Liver (tissue), 3 donors: Measurements from ENCODE around the gene ZP4.

ENCODE experiments used
- GABPA ChIP-seq, 2 donors: IDR thresholded peaks in 1 of 2; conservative IDR thresholded peaks in 1 of 2; 2 replicates each; pipeline ENCODE4 v1.6.1; 2016; ENCODE audit warnings: antibody characterized with exemption in 2 of 2, mild to moderate bottlenecking in 1 of 2, moderate library complexity in 1 of 2
- HNF4A ChIP-seq, 2 donors: conservative IDR thresholded peaks; 2 replicates each; pipeline ENCODE4 v1.6.1; 2016; ENCODE audit warnings: antibody characterized with exemption in 2 of 2, mild to moderate bottlenecking in 2 of 2
- JUND ChIP-seq, 2 donors: IDR thresholded peaks; 2 replicates each; pipeline ENCODE4 v1.6.1; 2016; ENCODE audit warnings: antibody characterized with exemption in 2 of 2
- RAD21 ChIP-seq, 2 donors: IDR thresholded peaks; 2 replicates each; pipeline ENCODE4 v1.6.1; 2016; ENCODE audit warnings: antibody characterized with exemption in 2 of 2, mild to moderate bottlenecking in 2 of 2
- SP1 ChIP-seq: IDR thresholded peaks from 2 replicates; pipeline ENCODE4 v1.6.1; 2018; ENCODE audit warnings: antibody characterized with exemption, mild to moderate bottlenecking
- TAF1 ChIP-seq: conservative IDR thresholded peaks from 2 replicates; pipeline ENCODE4 v1.6.1; 2016; ENCODE audit warnings: antibody characterized with exemption, mild to moderate bottlenecking
- TF ChIP-seq, protein P1 (sequence below): fragments of 150-350 bp; IDR thresholded peaks from 2 replicates; pipeline ENCODE4 v1.5.1; 2017; ENCODE audit warnings: improper control_type of control experiment, low read depth, low read length; ENCODE audit not compliant: missing input control
- TF ChIP-seq, protein P2 (sequence below): IDR thresholded peaks from 2 replicates; pipeline ENCODE4 v1.6.1; 2016; ENCODE audit warnings: antibody characterized with exemption
- donor health status: healthy.
- donor health status: healthy.

DNA sequence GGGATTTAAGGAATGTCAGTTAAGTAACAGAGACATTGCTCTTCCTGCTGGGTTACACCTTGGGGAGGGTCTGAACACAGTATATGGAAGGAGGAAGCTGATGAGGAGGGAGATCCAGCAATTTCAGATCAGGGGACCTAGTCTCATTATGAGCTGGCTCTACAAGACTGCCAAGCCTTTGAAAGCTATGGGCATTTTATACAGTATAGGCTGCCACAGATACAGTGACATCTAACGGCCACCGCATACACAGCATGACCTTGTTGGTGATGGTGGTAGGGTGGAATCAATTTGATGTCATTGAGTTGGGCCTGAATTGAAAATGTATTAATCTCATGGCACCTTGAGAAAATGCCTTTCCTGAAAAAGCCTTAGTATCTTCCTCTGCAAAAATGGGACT lies 22.6 kb upstream of the ZP4 start:
- TF ChIP-seq GABPA (IDR thresholded peaks at IDR 0.05 in 1 of 2, conservative IDR thresholded peaks at IDR 0.05 in 1 of 2): no peak
- TF ChIP-seq, protein P1, sequence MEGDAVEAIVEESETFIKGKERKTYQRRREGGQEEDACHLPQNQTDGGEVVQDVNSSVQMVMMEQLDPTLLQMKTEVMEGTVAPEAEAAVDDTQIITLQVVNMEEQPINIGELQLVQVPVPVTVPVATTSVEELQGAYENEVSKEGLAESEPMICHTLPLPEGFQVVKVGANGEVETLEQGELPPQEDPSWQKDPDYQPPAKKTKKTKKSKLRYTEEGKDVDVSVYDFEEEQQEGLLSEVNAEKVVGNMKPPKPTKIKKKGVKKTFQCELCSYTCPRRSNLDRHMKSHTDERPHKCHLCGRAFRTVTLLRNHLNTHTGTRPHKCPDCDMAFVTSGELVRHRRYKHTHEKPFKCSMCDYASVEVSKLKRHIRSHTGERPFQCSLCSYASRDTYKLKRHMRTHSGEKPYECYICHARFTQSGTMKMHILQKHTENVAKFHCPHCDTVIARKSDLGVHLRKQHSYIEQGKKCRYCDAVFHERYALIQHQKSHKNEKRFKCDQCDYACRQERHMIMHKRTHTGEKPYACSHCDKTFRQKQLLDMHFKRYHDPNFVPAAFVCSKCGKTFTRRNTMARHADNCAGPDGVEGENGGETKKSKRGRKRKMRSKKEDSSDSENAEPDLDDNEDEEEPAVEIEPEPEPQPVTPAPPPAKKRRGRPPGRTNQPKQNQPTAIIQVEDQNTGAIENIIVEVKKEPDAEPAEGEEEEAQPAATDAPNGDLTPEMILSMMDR: no peak
- no peak for TF ChIP-seq RAD21 (IDR thresholded peaks at IDR 0.05)
- TF ChIP-seq HNF4A (conservative IDR thresholded peaks at IDR 0.05): no peak
- TF ChIP-seq SP1: no peak
- TF ChIP-seq JUND (IDR thresholded peaks at IDR 0.05): no peak
- TF ChIP-seq, protein P2, sequence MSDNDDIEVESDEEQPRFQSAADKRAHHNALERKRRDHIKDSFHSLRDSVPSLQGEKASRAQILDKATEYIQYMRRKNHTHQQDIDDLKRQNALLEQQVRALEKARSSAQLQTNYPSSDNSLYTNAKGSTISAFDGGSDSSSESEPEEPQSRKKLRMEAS: no peak
- no peak for TF ChIP-seq TAF1
